K562 (cell line): Measurements from ENCODE around the gene MFSD12. TPM values are rescaled to one million over a fixed set of nuclear protein-coding genes. Genes with fewer than 3 reads are reported as not detected.

Source experiments
- CBX5 ChIP-seq: IDR thresholded peaks from 2 replicates; pipeline ENCODE4 v1.6.1; 2014; ENCODE audit warnings: low read depth, borderline replicate concordance
- FUS ChIP-seq: fragments of 200-400 bp; formaldehyde crosslinking; optimal IDR thresholded peaks from 2 replicates; pipeline ENCODE3; 2017; ENCODE audit warnings: low read depth, low read length
- HDAC1 ChIP-seq, 2 experiments: fragments of 450-650 bp; IDR thresholded peaks; 2 replicates each; pipeline ENCODE4 v1.6.1; 2016 to 2017; ENCODE audit warnings: inconsistent platforms in 1 of 2, mild to moderate bottlenecking in 1 of 2, moderate library complexity in 1 of 2
- MIER1 ChIP-seq: fragments of 450-650 bp; IDR thresholded peaks from 2 replicates; pipeline ENCODE4 v1.6.1; 2016; ENCODE audit warnings: antibody characterized with exemption, mild to moderate bottlenecking, low read depth
- MYBL2 ChIP-seq, 2 experiments: fragments of 450-650 bp in 1 of 2; sonication (generic) in 1 of 2; formaldehyde crosslinking in 1 of 2; IDR thresholded peaks; 2 replicates each; pipeline versions ENCODE4 v1.6.1 to v1.8.1; 2017 to 2022; ENCODE audit warnings: borderline replicate concordance in 1 of 2, inconsistent platforms in 1 of 2, low read depth in 1 of 2, mild to moderate bottlenecking in 1 of 2, missing genetic modification reagents in 1 of 2, moderate library complexity in 1 of 2
- NR2C2 ChIP-seq, 2 experiments: fragments of 200-800 bp in 1 of 2; sonication (Bioruptor generic) in 1 of 2; sonication (generic) in 1 of 2; formaldehyde crosslinking in 1 of 2; IDR thresholded peaks; 2 replicates each; pipeline versions ENCODE4 v1.6.1 to v1.8.0; 2016 to 2022; ENCODE audit warnings: mild to moderate bottlenecking in 1 of 2, missing compliant biosample characterization in 1 of 2, missing genetic modification characterization in 1 of 2, missing genetic modification reagents in 1 of 2
- PTBP1 ChIP-seq: fragments of 200-400 bp; formaldehyde crosslinking; IDR thresholded peaks from 2 replicates; pipeline ENCODE4 v1.6.1; 2017; ENCODE audit warnings: low read depth, low read length
- RBM14 ChIP-seq: fragments of 200-400 bp; formaldehyde crosslinking; IDR thresholded peaks from 2 replicates; pipeline ENCODE4 v1.6.1; 2018; ENCODE audit warnings: low read depth, mild to moderate bottlenecking, low read length, moderate library complexity, borderline replicate concordance; ENCODE audit not compliant: insufficient read depth
- SREBF1 ChIP-seq: fragments of 150-350 bp; IDR thresholded peaks from 2 replicates; pipeline ENCODE4 v1.6.1; 2014; ENCODE audit warnings: antibody characterized with exemption, low read depth, low read length, borderline replicate concordance
- THRAP3 ChIP-seq: fragments of 450-650 bp; IDR thresholded peaks from 2 replicates; pipeline ENCODE4 v1.6.1; 2016; ENCODE audit warnings: mild to moderate bottlenecking, inconsistent platforms, borderline replicate concordance
- WHSC1 ChIP-seq: IDR thresholded peaks from one replicate; pipeline ENCODE4 v1.6.1; 2012; ENCODE audit warnings: low read length, control low read depth, inconsistent platforms
- ZBTB1 ChIP-seq: sonication (generic); formaldehyde crosslinking; IDR thresholded peaks from 2 replicates; pipeline ENCODE4 v1.8.1; 2023; ENCODE audit warnings: missing genetic modification reagents, low read depth, mild to moderate bottlenecking, borderline replicate concordance
- ZNF143 ChIP-seq: sonication (generic); formaldehyde crosslinking; IDR thresholded peaks from 2 replicates; pipeline ENCODE4 v1.9.0; 2022; ENCODE audit warnings: mild to moderate bottlenecking, missing genetic modification reagents
- ZNF354B ChIP-seq: fragments of 250-450 bp; sonication (Bioruptor Pico); IDR thresholded peaks from 2 replicates; pipeline ENCODE4 v1.4.0; 2020
- ZNF584 ChIP-seq: fragments of 200-800 bp; sonication (Bioruptor generic); IDR thresholded peaks from 2 replicates; pipeline ENCODE4 v1.6.1; 2016; ENCODE audit warnings: low read depth, mild to moderate bottlenecking, missing genetic modification characterization, missing compliant biosample characterization
- polyA plus RNA-seq, 8 experiments: library from polyadenylated mRNA; depleted of rRNA in 4 of 8; stranded (reverse) in 5 of 8; unstranded in 3 of 8; fragments of >200 nt; fragmentation: Nextera tagmentation in 2 of 8; fragmentation: Illumina TruSeq in 1 of 8; extraction: Ambion mirVana in 2 of 8; extraction: Trizol in 1 of 8; gene quantifications; 2 replicates each; pipeline versions ENCODE4 v1.2.1 to v1.2.3, GENCODE V29; 2011 to 2014; ENCODE audit warnings: inconsistent platforms in 1 of 8, missing spikeins in 1 of 8
- total RNA-seq, 7 experiments: library from RNA; depleted of rRNA in 6 of 7; stranded (reverse); fragments of >200 nt in 6 of 7; fragmentation: Illumina TruSeq in 2 of 7; extraction: Trizol in 2 of 7; gene quantifications; 2 replicates each; pipeline versions ENCODE4 v1.2.1 to v1.2.3, GENCODE V29; 2011 to 2021; ENCODE audit warnings: low replicate concordance in 1 of 7
- TF ChIP-seq, protein P1 (sequence below): fragments of 250-450 bp; sonication (Bioruptor Pico); IDR thresholded peaks from 2 replicates; pipeline ENCODE4 v1.4.0; 2020; ENCODE audit warnings: mild to moderate bottlenecking, moderate library complexity, borderline replicate concordance
- TF ChIP-seq, protein P2 (sequence below): fragments of 250-450 bp; sonication (Bioruptor Pico); IDR thresholded peaks from 2 replicates; pipeline ENCODE4 v1.6.1; 2021; ENCODE audit warnings: mild to moderate bottlenecking
- TF ChIP-seq, protein P3 (sequence below): sonication (generic); formaldehyde crosslinking; IDR thresholded peaks from 2 replicates; pipeline ENCODE4 v1.8.0; 2022; ENCODE audit warnings: mild to moderate bottlenecking, missing genetic modification reagents, borderline replicate concordance
- TF ChIP-seq, protein P4 (sequence below), 3 experiments: IDR thresholded peaks in 2 of 3; conservative IDR thresholded peaks in 1 of 3; 2 replicates each; pipeline ENCODE4 v1.5.1; 2011 to 2012; ENCODE audit warnings: low read length in 3 of 3, mild to moderate bottlenecking in 3 of 3, control low read depth in 2 of 3, improper control_type of control experiment in 1 of 3, inconsistent platforms in 1 of 3, low read depth in 1 of 3, mixed read lengths in 1 of 3, moderate library complexity in 1 of 3; ENCODE audit not compliant: insufficient read depth in 2 of 3

MFSD12 gene
- total and polyA plus RNA-seq, 9 of the 15 experiments (the other 6 are each of a cell fraction or from before 2014, with no cell fraction given): 0.69 to 112 (median 31.8) TPM

GRCh38 chr19:3505598-3506383 is 51.6 kb downstream of the MFSD12 start, which contains the start of gene FZR1 (continued):
- TF ChIP-seq SREBF1 (0 out of 2 replicates have a peak, but pooled peaks have one; percentile 18), RBM14 (no peak), FUS (no peak), THRAP3 (no peak), HDAC1 (IDR thresholded peaks at IDR 0.05) (peak in 1 of 2 experiments; percentile 98; a peak in 2 of 4 replicates), ZBTB1 (CRISPR knock-in tag) (peak; percentile 91), MIER1 (no peak), ZNF354B (CRISPR knock-in tag) (no peak), CBX5 (no peak), PTBP1 (no peak), ZNF143 (CRISPR knock-in tag) (peak; percentile 79), NR2C2 (CRISPR knock-in tag; IDR thresholded peaks at IDR 0.05) (no peak), NR2C2 (tag; IDR thresholded peaks at IDR 0.05) (peak; percentile 48; the same call in 1 of the 2 replicates), WHSC1 (no peak), MYBL2 (IDR thresholded peaks at IDR 0.05; ENCODE audit: low read depth) (peak; percentile 96), MYBL2 (CRISPR knock-in tag; IDR thresholded peaks at IDR 0.05; ENCODE audit: borderline replicate concordance) (peak; percentile 83; the same call in 1 of the 2 replicates), ZNF584 (CRISPR knock-in tag) (no peak)
- TF ChIP-seq, protein P1, sequence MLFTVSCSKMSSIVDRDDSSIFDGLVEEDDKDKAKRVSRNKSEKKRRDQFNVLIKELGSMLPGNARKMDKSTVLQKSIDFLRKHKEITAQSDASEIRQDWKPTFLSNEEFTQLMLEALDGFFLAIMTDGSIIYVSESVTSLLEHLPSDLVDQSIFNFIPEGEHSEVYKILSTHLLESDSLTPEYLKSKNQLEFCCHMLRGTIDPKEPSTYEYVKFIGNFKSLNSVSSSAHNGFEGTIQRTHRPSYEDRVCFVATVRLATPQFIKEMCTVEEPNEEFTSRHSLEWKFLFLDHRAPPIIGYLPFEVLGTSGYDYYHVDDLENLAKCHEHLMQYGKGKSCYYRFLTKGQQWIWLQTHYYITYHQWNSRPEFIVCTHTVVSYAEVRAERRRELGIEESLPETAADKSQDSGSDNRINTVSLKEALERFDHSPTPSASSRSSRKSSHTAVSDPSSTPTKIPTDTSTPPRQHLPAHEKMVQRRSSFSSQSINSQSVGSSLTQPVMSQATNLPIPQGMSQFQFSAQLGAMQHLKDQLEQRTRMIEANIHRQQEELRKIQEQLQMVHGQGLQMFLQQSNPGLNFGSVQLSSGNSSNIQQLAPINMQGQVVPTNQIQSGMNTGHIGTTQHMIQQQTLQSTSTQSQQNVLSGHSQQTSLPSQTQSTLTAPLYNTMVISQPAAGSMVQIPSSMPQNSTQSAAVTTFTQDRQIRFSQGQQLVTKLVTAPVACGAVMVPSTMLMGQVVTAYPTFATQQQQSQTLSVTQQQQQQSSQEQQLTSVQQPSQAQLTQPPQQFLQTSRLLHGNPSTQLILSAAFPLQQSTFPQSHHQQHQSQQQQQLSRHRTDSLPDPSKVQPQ: no peak
- TF ChIP-seq, protein P2, sequence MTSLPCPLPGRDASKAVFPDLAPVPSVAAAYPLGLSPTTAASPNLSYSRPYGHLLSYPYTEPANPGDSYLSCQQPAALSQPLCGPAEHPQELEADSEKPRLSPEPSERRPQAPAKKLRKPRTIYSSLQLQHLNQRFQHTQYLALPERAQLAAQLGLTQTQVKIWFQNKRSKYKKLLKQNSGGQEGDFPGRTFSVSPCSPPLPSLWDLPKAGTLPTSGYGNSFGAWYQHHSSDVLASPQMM (CRISPR knock-in tag): no peak
- TF ChIP-seq, protein P3, sequence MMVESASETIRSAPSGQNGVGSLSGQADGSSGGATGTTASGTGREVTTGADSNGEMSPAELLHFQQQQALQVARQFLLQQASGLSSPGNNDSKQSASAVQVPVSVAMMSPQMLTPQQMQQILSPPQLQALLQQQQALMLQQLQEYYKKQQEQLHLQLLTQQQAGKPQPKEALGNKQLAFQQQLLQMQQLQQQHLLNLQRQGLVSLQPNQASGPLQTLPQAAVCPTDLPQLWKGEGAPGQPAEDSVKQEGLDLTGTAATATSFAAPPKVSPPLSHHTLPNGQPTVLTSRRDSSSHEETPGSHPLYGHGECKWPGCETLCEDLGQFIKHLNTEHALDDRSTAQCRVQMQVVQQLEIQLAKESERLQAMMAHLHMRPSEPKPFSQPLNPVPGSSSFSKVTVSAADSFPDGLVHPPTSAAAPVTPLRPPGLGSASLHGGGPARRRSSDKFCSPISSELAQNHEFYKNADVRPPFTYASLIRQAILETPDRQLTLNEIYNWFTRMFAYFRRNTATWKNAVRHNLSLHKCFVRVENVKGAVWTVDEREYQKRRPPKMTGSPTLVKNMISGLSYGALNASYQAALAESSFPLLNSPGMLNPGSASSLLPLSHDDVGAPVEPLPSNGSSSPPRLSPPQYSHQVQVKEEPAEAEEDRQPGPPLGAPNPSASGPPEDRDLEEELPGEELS (CRISPR knock-in tag): no peak
- TF ChIP-seq, protein P4, sequence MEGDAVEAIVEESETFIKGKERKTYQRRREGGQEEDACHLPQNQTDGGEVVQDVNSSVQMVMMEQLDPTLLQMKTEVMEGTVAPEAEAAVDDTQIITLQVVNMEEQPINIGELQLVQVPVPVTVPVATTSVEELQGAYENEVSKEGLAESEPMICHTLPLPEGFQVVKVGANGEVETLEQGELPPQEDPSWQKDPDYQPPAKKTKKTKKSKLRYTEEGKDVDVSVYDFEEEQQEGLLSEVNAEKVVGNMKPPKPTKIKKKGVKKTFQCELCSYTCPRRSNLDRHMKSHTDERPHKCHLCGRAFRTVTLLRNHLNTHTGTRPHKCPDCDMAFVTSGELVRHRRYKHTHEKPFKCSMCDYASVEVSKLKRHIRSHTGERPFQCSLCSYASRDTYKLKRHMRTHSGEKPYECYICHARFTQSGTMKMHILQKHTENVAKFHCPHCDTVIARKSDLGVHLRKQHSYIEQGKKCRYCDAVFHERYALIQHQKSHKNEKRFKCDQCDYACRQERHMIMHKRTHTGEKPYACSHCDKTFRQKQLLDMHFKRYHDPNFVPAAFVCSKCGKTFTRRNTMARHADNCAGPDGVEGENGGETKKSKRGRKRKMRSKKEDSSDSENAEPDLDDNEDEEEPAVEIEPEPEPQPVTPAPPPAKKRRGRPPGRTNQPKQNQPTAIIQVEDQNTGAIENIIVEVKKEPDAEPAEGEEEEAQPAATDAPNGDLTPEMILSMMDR (IDR thresholded peaks at IDR 0.05 in 2 of 3, conservative IDR thresholded peaks at IDR 0.05 in 1 of 3; ENCODE audit: insufficient read depth in 2 of 3, low read depth in 1 of 3, low read length in 3 of 3): peak; percentile 1 to 16 (median 9); a peak in 1 of 6 replicates
